Activated T-cell treated with anti-CD3 and anti-CD28 coated beads for 4 hours (primary cell): ENCODE measurements around the gene C11orf97.
"Not testable (repeated sequence)": the region's sequence is repeated elsewhere in the genome, so short reads cannot be mapped to it uniquely, and the experiment has no call there.

Experiments
- DNase-seq: peaks from one replicate; pipeline ENCODE4 v3.0.0-alpha.2; 2020

The C11orf97 gene

DNA sequence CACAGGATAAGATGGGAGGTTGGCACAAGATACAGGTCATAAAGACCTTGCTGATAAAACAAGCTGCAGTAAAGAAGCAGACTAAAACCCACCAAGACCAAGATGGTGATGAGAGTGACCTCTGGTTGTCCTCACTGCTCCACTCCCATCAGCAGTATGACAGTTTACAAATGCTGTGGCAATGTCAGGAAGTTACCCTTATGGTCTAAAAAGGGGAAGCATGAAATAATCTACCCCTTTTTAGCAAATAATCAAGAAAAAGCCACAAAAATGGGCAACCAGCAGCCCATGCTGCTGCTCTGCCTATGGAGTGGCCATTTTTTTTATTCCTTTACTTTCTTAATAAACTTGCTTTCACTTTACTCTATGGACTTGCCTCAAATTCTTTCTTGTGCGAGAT lies 46.2 kb downstream of the C11orf97 start:
- DNase-seq = no peak

DNA sequence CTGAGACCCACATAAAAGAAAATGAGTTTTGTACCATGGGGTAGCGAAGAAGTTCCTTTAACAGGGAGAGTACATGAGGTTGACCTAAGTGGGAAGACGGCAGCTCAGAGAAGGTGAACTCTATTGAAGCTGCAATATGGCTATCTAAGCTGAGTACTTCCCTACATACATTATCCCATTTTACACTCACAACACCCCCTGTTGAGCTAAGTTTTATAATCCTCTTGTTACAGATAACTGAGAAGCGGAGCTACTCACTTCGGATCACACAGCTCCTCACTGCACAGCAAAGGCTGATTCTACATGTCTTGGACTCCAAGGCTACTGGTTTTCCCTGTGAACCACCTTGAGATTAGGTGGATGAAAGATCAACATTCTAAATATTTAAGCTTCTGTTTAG lies 46.7 kb downstream of the C11orf97 start:
- no peak for DNase-seq

DNA sequence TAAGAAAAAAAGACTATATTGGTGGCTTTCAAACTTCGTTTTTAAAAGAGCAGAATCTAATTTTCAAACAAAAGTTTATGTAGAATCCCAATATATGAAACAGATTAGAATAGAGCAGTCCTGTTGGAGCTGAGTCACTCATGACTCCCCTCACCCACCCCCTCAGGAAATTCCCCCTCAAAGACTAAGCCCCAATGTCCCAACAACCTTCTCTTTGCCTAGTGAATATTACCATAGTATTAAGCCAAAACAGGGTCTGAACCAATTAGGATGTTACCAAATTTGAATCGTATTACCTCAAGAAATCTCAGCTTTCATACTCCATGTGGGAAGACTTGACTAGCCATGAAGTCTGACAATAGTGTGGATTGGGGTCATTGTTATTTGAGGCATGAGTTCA lies 47.1 kb downstream of the C11orf97 start:
- DNase-seq = no peak

DNA sequence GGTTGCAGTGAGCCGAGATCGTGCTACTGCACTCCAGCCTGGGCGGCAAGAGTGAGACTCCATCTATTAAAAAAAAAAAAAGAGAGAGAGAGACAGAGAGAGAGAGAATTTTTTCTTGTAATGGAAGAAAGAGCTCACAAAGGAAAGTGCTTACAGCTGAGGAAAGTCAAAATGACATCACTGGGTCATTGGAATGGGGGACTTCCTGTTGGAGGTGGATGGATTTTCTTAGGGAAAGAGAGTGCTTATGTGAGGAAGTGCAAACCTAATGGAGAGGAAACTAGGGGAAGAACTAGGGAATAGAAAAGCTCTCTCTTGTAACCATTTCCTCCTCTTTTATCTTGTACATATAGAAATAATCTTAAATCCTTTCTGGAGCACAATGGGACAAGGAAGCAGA lies 48.6 kb downstream of the C11orf97 start:
- no peak for DNase-seq

DNA sequence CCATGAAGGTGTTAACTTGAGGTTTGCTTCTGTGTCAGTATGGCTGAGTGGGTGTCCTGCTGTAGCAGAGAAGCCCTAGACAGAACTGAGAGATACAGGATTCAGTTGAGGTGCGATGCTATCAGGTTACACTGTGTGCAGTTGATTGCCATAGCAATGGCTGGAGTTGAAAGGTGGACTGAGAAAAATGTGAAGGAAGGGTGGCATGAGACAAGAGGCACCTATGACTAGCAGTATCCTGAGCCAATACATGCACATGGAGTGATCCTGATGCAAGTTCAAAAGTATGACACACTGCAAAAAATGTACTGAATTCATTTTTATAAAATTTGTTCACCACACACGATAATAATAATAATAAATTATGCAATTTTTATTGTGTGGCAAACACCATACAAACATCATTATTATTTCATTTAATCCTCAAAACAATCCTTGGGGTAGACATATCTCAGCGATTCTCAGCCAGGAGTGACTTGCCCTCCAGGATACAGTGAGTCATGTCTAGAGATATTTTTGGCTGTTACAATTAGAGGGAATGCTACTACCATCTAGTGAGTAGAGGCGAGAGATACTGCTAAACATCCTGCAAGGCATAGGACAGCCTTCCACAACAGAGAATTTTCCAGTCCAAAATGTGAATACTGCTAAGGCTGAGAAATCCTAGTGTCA lies 51.1 kb downstream of the C11orf97 start:
- DNase-seq = no peak

DNA sequence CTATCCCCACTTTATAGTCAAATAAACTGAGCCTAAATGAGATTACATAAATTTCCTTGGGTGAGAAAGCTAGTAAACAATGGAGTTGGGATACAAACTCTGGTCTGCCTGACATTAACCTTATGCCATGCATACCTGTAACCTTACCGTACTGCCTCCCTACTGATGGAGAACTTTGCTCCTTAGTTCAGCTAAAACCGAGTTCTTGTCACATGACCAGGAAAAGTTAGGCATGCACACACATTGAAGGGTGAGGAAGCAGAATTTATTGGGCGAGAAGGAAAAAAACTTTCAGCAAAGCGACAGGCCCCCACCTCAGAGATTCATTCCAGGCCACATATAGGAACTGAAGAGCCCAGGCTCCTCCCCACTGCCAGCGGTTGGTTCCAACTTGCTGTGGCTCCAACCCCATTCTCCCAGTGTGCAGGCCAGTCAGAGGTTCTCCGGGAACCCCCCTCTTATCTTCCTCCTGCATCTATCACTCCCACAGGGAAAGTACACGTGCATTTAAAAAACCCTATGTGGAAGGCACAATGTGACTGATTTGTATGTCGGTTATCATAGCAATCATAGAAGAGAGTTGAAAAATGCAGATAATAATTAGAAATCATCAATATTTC lies 51.7 kb downstream of the C11orf97 start:
- DNase-seq = no peak

DNA sequence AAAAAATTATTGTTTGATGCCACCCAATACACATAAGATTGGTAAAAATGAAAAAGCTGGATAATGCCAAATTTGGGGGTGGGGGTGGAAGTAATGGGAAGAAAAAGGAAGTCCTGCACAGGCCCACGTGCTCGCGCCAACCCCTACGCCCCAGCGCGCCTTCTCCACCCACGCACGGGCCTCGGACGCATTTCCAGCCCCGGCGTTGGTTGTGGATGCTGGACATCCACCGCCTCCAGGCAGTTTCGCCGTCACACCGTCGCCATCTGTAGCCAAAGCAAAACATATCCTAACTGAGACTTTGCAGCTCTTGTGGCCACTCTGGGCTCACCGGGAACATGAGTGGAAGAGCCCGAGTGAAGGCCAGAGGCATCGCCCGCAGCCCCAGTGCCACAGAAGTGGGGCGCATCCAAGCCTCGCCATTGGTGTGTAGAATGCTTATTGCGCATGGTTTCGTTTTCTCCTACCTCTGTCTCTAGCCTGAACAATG lies 55.0 kb downstream of the C11orf97 start, which contains the start of gene PIWIL4:
TSS of gene PIWIL4 (plus strand) at position 188 of the 490 bp plus-strand sequence. CDS start at position 339, 151 bp downstream.
- DNase-seq = no peak

DNA sequence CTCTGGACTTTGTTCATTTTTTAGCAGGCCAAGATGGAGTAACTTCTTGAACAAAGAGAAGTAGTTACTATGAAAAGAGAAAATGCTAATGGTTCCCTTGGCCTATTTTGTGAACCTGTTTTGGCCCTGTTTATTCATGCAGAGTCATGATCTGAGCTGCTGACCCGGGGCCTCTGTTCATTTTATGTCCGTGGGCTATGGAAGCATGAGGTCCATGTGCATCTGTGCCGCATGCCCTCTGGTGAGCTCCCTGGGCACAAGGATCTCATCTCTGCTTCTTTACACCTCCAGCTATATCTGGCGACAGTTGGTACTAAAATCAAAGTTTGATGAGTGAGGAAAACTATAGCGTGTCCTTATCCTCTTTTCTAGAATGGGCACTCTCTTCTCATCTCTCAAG lies 55.9 kb downstream of the C11orf97 start:
- DNase-seq = no peak

DNA sequence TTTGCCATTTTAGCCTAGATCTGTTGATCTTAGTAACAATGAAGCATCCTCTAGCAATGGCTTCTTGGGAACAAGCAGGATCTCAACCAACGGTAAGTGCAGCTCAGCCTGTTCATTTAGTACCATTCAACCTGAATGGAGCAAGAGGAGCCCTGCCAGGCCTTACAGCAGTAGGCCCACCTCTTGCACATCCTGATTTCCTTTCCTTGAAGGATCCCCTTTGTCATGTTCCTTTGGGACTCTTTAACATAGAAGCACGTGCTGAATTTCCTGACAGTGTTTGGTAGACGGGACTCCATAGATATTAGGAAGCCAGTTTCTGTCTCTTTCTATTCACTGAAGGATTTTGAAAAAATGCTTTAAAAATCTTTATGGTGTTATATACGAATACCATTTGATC lies 56.5 kb downstream of the C11orf97 start:
- DNase-seq = no peak

DNA sequence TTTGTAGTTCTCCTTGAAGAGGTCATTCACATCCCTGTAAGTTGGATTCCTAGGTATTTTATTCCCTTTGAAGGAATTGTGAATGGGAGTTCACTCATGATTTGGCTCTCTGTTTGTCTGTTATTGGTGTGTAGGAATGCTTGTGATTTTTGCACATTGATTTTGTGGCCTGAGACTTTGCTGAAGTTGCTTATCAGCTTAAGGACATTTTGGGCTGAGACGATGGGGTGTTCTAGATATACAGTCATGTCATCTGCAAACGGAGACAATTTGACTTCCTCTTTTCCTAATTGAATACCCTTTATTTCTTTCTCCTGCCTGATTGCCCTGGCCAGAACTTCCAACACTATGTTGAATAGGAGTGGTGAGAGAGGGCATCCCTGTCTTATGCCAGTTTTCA lies 60.7 kb downstream of the C11orf97 start:
- DNase-seq = not testable (repeated sequence)

DNA sequence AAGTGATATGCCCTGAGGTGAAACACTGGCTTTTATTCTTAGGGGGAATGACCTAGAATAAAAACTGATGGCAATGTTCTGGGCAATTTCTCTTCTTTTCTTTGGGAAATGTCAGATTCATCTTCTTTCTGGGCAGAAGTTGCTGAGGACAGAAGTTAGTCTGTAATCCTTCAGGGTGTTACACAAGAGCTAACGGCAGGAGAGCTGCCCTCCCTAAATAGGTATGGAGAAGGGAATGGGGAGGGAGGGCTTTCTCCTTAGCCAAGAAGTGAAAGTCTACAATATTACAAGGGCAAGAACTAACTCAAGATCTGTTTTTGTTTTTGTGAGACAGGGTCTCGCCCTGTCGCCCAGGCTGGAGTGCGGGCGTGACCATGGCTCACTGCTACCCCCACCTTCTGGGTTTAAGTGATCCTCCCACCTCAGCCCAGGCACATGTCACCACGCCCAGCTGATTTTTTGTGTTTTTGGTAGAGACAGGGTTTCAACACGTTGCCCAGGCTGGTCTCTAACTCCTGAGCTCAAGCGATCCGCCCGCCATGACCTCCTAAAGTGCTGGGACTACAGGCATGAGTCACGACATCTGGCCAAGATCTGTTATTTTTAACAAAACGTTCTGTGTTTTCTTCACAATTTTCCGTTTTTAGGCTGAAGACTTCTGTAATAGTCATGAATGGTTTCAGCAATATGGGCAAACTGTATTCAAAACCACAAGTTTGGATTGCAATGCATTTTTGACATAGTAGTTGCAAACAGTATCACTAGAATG lies 62.1 kb downstream of the C11orf97 start:
- no peak for DNase-seq

DNA sequence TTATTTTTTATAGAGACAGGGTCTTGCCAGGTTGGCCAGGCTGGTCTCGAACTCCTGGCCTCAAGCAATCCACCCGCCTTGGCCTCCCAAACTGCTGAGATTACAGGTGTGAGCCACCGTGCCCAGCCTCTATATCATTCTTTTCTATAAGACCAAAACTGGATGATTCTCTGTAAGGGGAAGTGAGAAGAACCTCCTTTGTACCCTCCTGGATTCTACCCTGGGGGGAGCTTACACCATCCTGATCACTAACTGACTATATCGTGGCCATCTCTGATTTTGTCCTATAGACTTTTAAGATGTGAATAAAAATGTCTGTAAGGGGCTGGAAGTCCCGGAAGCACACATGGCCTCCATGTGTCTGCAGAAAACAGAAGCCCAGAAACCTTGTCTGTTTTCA lies 64.0 kb downstream of the C11orf97 start:
- DNase-seq = no peak

DNA sequence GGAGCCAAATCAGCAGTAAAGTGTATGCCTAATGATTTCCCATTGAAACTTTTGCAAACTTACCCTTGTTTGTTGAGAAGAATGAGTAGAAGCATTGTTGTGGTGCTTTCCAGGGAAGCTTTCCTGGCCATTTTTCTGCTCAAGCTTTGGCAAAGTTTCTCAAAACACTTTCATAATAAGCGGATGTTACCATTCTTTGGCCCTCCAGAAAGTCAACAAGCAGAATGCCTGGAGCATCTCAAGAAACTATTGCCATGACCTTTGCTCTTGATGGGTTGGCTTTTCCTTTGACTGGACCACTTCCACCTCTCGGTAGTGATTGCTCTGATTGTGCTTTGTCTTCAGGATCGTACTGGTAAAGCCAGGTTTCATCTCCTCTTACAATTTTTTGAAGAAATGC lies 65.6 kb downstream of the C11orf97 start:
- no peak for DNase-seq
